Stimulated activated CD8-positive, alpha-beta memory T cell treated with anti-CD3 and anti-CD28 coated beads, Interleukin-12 subunit alpha, Interleukin-12 subunit beta, amount 100 ng/mL, for 1 hour (primary cell): ENCODE data around the gene PPIG.
"Not testable (repeated sequence)": the region's sequence is repeated elsewhere in the genome, so short reads cannot be mapped to it uniquely, and the experiment has no call there.

ENCODE experiments used
- DNase-seq: peaks from one replicate; pipeline ENCODE4 v3.0.0-alpha.2; 2020; ENCODE audit warnings: low read depth

PPIG gene

DNA sequence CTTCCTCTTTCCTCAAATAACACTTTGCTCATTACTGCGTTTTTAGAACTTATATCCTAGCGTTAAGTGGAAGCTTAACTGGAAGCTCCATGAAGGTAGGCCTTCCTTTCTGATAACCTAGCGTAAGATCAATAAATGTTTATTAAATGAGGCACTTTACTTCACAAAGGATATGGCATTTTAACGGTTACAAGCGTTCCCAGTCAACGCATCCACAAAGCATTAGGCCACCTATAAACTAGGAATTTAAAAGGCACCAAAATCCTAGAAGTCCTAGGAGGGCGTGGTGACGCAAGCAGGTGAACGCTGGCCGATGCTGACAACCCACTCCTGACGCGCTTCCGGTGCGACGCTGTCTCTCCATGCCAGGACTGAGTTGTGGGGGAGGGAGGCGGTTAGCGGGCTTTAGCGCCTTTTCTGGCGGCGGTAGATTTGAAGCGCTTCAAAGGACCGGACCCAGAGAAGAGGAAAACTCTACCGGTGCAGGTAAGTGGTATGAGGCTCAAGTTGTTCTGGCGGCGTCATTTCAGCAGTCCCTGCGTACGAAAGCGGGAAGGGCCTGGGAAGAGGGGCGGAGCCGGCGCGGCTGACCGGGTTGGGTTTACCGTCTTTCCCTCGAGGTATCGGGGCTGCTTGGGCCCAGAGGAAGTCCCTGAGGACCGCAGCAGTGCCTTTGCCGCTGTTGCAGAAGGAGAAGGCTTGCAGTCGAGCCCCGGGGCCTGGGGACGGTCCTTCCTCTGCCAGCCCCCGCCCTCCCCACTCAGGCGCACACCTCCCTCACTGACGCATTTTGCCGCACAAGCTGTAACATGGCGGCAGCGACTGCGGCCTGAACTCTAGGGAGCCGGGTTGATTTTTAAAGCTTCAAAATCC is at the start of gene PPIG:
Gene PPIG (plus strand): TSS at position 347 of the 873 bp plus-strand sequence. CDS start 19,691 bp downstream, outside the sequence.
- DNase-seq = peak; percentile 78

DNA sequence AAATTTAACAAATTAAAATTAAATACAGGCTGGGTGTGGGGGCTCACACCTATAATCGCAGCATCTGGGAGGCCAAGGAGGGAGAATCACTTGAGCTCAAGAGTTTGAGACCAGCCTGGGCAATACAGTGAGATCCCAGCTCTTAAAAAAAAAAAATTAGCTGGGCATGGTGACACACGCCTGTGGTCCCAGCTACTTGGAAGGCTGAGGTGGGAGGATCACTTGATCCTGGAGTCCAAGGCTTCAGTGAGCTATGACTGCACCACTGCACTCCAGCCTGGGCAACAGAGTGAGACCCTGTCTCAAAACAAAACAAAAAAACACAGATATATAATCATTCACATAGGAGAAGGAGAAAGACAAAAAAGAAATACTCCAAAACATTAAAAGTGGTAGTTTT is 44.7 kb upstream of the PPIG start:
- not testable (repeated sequence) for DNase-seq

- no peak for DNase-seq
Observed at GRCh38 chr2:169540146-169540545, 44.0 kb upstream of the PPIG start.

DNA sequence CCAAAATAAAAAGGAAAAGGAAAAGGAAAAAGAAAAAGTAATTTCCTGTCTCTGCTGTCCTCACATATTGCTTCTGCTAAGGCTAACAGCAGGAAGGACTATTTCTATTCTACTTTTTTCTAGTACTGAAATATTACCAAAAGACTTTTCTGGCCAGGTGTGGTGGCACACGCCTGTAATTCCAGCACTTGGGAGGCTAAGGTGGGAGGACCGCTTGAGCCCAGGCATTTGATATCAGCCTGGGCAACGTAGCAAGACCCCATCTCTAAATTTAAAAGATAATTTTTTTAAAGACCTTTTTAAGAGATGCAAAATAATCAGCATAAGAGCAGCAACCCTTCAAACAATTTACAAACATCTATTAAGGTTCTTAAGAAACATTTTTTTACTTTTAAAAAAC is 41.7 kb upstream of the PPIG start:
- no peak for DNase-seq

DNA sequence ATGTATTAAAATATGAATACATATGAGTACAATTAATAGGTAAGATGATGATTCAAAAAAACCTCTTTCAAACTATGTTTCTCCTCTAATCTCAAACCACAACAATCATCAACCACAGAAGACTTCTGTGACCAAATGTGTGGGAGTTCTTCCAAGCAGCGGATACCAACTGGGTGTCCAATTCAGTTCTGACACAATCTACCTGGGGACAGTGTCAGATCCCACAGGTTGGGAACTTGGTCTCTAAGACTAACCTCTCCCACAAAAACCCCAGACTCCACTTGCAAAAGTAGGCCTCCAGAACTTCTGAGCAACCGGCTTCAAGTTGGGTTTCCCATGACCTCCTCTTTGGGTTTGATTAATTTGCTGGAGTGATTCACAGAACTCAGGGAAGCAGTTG is 37.4 kb upstream of the PPIG start:
- no peak for DNase-seq

DNA sequence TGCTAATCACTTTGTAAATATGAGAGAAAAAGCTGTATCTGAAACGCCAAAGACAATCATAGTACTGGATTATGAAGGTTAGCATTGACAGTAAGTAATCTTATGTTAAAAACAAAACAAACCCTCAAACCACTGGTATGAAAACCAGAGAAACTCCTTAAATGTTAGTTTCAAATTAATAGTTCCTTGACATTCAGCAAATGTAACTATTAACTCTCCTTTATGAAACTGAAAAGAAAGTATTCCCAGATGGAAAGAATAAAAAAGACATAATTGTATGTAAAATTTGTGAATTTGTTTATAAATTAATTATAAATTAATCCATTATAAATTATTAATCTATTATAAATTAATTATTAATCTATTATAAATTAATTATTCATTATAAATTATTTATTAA is 22.8 kb upstream of the PPIG start:
- DNase-seq = no peak

GRCh38 chr2:169562084-169562483 is 22.1 kb upstream of the PPIG start:
- not testable (repeated sequence) for DNase-seq

DNA sequence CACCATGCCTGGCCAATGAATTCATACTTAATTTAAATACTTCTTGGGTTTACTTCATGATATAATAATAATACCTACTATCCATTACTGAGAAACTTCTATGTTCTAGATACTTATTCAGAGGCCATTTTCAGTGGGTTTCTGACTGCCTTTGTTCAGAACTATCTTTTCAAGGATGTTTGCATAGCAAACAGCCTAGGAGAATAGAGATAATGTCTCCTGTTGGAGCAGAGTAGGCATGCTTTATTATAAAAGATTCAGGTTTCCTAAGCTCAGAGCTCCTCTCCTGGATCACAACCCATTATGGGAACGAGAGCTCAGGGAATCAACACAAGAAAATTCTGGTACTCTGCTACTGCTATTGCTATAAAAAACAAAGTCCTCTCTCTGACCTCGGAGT is 21.6 kb upstream of the PPIG start:
- DNase-seq = no peak

GRCh38 chr2:169565686-169566085 is 18.5 kb upstream of the PPIG start:
- DNase-seq = no peak

GRCh38 chr2:169569948-169570347 is 14.2 kb upstream of the PPIG start:
- DNase-seq = no peak

DNA sequence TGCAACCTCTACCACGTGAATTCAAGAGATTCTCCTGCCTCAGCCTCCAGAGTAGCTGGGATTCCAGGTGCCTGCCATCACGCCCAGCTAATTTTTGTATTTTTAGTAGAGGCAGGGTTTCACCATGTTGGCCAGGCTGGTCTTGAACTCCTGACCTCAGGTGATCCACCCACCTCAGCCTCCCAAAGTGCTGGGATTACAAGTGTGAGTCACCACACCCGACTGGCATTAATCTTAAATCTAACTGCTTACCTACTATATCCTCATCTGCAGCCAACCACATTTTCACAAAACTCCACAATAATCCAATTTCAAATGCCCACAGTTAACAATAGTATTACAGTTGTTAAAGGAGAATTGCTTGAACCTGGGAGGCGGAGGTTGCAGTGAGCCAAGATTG is 13.4 kb upstream of the PPIG start:
- DNase-seq = not testable (repeated sequence)

DNA sequence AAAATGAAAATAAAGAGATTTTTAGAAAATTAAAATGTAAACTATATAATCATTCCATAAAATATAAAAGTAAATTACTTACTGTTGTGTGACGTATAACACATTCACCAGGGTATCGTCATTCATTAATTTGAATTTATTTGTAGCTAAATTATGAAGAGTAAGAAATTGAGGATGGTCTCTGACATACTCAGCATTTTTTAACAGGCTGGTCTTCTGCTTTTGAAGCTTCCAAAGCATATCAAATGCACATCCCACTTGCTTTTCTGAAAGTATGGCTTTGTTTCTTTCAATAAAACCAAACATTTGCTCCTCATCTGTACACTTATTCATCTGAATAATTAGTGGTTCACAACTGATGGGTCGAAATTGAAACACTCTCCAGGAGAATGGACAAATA is 12.6 kb upstream of the PPIG start:
- no peak for DNase-seq

DNA sequence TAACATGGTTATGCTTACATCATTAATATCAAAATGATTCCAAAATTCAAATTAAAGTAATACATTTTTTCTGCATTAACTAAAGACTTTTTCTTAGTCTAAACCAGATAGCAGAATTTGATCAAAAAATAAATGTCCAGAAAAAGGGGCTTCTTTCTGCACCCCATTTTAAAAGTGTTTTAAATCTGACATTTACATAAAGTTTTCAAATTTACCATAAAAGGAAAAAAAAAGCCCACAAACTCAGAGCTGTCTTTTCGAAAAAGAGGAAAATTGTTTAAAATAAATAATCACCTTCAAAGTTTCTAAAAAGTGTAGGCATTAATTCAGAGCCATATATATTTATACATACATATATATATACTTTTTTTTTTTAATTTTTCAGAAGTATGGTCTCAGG is 12.0 kb upstream of the PPIG start:
- no peak for DNase-seq

DNA sequence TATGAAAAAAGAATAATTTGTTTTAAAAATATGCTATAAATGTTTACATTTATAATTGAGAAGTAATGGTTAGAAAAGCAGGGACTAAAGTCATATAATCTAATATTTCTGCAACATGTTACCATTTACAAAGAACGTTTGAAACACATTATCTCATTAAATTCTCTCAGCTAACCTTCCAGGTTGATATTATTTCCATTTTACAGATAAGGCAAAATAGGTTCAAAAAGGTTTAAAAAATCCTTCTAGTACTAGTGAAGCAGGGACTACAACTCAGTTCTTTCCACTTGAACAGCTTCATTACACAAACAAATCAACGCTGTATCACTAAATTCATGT is 11.4 kb upstream of the PPIG start:
- no peak for DNase-seq

- peak; percentile 76 for DNase-seq
Observed at GRCh38 chr2:169573160-169573973, 10.8 kb upstream of the PPIG start, which contains the start of gene FASTKD1. TSS of gene FASTKD1 (minus strand) at chr2:169573865. CDS start at chr2:169572029, 1,836 bp downstream.

GRCh38 chr2:169573974-169574299 is 10.2 kb upstream of the PPIG start:
- no peak for DNase-seq

GRCh38 chr2:169574539-169574938 is 9.6 kb upstream of the PPIG start:
- not testable (repeated sequence) for DNase-seq

DNA sequence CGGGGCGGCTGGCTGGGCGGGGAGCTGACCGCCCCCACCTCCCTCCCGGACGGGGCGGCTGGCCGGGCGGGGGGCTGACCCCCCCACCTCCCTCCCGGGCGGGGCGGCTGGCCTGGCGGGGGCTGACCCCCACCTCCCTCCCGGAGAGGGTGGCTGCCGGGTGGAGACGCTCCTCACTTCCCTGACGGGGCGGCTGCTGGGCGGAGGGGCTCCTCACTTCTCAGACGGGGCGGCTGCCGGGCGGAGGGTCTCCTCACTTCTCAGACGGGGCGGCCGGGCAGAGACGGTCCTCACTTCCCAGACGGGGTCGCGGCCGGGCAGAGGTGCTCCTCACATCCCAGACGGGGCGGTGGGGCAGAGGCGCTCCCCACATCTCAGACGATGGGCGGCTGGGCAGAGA is 8.9 kb upstream of the PPIG start:
- DNase-seq = not testable (repeated sequence)

DNA sequence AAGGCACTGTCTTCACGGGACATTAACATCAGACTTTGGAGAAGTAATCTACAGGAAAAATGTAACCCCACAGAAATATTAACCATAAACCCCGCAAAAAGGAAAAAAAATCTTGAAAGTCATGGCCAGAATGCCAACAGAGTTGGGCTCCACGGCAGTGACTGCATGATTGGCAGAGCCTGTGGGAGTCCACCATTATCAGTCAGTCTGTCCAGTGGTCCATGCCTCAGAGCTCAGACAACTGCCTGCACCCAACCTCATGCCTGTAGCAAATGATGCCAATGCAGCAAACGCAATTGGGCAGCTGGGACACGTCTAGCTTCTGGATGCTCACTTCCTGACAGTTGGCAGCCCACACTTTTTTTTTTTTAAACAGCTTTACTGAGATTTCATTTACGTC is 5.1 kb upstream of the PPIG start:
- DNase-seq = no peak

DNA sequence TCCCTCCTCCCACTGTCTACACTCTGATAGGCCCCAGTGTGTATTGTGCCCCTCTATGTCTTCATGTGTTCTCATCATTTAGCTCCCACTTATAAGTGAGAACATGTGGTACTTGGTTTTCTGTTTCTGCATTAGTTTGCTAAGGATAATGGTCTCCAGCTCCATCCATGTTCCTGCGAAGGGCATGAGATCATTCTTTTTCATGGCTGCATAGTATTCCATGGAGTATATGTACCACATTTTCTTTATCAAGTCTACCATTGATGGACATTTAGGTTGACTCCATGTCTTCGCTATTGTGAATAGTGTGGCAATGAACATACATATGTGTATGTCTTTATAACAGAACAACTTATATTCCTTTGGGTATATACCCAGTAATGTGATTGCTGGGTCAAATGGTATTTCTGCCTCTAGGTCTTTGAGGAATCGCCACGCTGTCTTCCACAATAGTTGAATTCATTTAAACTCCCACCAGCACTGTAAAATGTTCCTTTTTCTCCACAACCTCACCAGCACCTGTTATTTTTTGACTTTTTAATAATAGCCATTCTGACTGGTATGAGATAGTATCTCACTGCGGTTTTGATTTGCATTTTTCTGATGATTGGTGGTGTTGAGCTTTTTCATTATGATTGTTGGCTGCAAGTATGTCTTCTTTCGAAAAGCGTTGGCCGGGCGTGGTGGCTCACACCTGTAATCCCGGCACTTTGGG is 1.4 kb upstream of the PPIG start:
- not testable (repeated sequence) for DNase-seq

DNA sequence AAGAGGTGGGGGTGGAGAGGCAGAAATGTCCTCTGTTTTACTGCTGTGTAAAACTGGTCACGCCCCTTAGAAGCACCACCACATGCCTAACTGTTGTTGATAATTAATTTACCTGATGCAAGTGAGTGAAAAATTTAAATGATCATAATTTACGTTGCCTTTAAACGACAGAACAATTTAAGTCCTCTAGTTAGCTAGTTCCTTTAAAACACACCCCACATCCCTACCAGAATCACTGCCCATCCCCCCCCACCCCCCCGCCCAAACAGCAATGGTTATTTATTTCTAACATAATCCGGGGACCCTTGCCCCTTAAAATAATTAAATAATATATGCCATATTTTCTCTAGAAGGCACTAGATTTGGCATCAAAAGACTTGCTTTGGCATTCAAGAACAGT is 633 bp upstream of the PPIG start:
- DNase-seq = no peak

GRCh38 chr2:169585673-169586072 is 1.5 kb downstream of the PPIG start:
- no peak for DNase-seq

DNA sequence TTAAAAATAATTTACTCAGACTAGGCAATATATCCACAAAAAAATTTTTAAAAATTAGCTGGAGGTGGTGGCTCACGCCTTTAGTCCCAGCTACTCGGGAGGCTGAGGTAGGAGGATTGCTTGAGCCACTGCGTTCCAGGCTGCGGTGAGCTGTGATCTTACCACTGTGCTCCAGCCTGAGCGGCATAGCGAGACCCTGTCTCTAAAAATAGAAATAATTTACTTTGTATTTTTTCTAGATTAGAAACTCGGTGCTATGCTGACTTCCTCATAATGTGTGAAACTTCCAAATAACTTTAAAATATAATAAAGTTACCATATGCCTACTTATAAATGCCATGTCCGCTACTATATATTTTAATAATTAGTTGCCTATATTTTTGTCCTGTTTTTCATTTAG is 6.7 kb downstream of the PPIG start:
- no peak for DNase-seq
